ENCODE data around the gene MED8. TPM values are rescaled to one million over a fixed set of nuclear protein-coding genes. Genes with fewer than 3 reads are reported as not detected.

The MED8 gene
- total and polyA plus RNA-seq, 10 of the 15 experiments (the other 5 are each of a cell fraction or from before 2014, with no cell fraction given), result 20.2 to 61.7 (median 39.5) TPM

- BruUV-seq (replicated peaks), result no TSS peak
- RAD21 ChIA-PET (ENCODE audit: unreplicated experiment), result interaction anchor here (2.6 kb wide), 1 partner anchor 138 kb away, joined by 10 read pairs; no protein-coding TSS in a partner anchor
- FAIRE-seq, result no peak
- no peak for ATAC-seq
- no peak overlapping the region for H3K4me3 ChIP-seq
- WGBS (ENCODE audit: insufficient coverage, insufficient replicate concordance, low lambda C conversion rate, missing lambda C conversion rate), result 91% methylated on average over 7 of the region's 7 CpGs
- no peaks in the 10 kb centered on the region for H3K27me3 ChIP-seq (replicated peaks in 1 of 2; ENCODE audit: control insufficient read depth in 2 of 2, insufficient read depth in 2 of 2, low read length in 1 of 2)
- no peak overlapping the region for H3K27ac ChIP-seq (ENCODE audit: control insufficient read depth, insufficient read depth)
- intact Hi-C loops (cut with micrococcal nuclease; ENCODE audit: unreplicated experiment), result no loop called here
- in situ Hi-C loops (cut with MboI), result no loop called here
- no peak overlapping the region for H2AFZ ChIP-seq (ENCODE audit: control insufficient read depth, low read depth, low read length)
- CTCF ChIA-PET, result interaction anchor here (0.6 to 3.5 kb wide), 7 partner anchors 9 to 150 kb away, joined by 3 to 14 read pairs (median 7); partner anchors contain the start of genes MED8 and SZT2
- POLR2A ChIA-PET, result interaction anchor here (0.7 to 1.2 kb wide), 4 partner anchors 16 to 36 kb away, joined by 3 to 5 read pairs (median 4); partner anchors contain the start of gene CDC20
- no peak for TF ChIP-seq POU2F2 (IDR thresholded peaks at IDR 0.05; ENCODE audit: borderline replicate concordance, low read depth, low read length)
- no peak for TF ChIP-seq NR2C1 (IDR thresholded peaks at IDR 0.05)
- TF ChIP-seq ZBTB4 (CRISPR knock-in tag; IDR thresholded peaks at IDR 0.05), result no peak
- TF ChIP-seq EED (IDR thresholded peaks at IDR 0.05; ENCODE audit: low read depth), result no peak
- no peak for TF ChIP-seq RUNX3 (IDR thresholded peaks at IDR 0.05; ENCODE audit: low read length)
- H3K79me2 ChIP-seq (ENCODE audit: control insufficient read depth, insufficient read depth, low read length), result no peaks in the 10 kb centered on the region
- no peaks in the 10 kb centered on the region for H4K20me1 ChIP-seq (ENCODE audit: control insufficient read depth, insufficient read depth)
- peaks cover 0 to 1% of the 10 kb centered on the region in 2 experiments; a peak in 2 of 4 replicates for H3K36me3 ChIP-seq (ENCODE audit: control insufficient read depth in 2 of 2, insufficient read depth in 2 of 2, low read length in 1 of 2)
- H3K9ac ChIP-seq (ENCODE audit: control insufficient read depth, insufficient read depth, low read length), result no peak overlapping the region
- no peak for DNase-seq (ENCODE audit: low read depth, low spot score)
- no peaks in the 10 kb centered on the region for H3K9me3 ChIP-seq (replicated peaks; ENCODE audit: control insufficient read depth, insufficient read depth, low read length)
- H3K4me1 ChIP-seq (ENCODE audit: control insufficient read depth, insufficient read depth, low read length), result no peaks in the 10 kb centered on the region; the same call in 1 of the 2 replicates
- no peak overlapping the region for H3K4me2 ChIP-seq (ENCODE audit: control insufficient read depth, insufficient read depth)
- SMC1A ChIA-PET (ENCODE audit: uncharacterized antibody, unreplicated experiment), result interaction anchor here (1.3 to 1.6 kb wide), 6 partner anchors 8 to 150 kb away, joined by 3 to 9 read pairs (median 5); partner anchors contain the start of genes CDC20 and ELOVL1
Observed at GRCh38 chr1:43376723-43377235, 12.8 kb downstream of the MED8 start.
